ENCODE data around the gene UGP2. TPM values are rescaled to one million over a fixed set of nuclear protein-coding genes. Genes with fewer than 3 reads are reported as not detected.
"Not testable (repeated sequence)": the region's sequence is repeated elsewhere in the genome, so short reads cannot be mapped to it uniquely, and the experiment has no call there.

The UGP2 gene
- total RNA-seq (100 to 1,000 TPM in 1 of 2 donors, 10 to 100 TPM in 1; 90.0 to 147 TPM), polyA plus RNA-seq (ENCODE audit: insufficient read length in 2 of 2) (100 to 1,000 TPM; 124 to 148 TPM)
- long read RNA-seq, donor 1, transcript UGP2-201 (10 exons, 2,338 nt) = minor isoform, 8 of 61 reads
- long read RNA-seq, donor 1, transcript UGP2-202 (10 exons, 2,136 nt) = major isoform, 30 of 61 reads
- long read RNA-seq, donor 1, partial matches to known transcripts = 19 of 61 reads
- long read RNA-seq, donor 1, other reads (novel, unspliced or antisense) = 0 of 61 reads
- long read RNA-seq, donor 2, partial matches to known transcripts = 0 of 5 reads
- long read RNA-seq, donor 2, other reads (novel, unspliced or antisense) = 0 of 5 reads
- long read RNA-seq, donor 3, transcript UGP2-202 (10 exons, 2,136 nt) = major isoform, 9 of 14 reads
- long read RNA-seq, donor 3, partial matches to known transcripts = 0 of 14 reads
- long read RNA-seq, donor 3, other reads (novel, unspliced or antisense) = 0 of 14 reads
- long read RNA-seq, donor 4, transcript UGP2-201 (10 exons, 2,338 nt) = minor isoform, 6 of 39 reads
- long read RNA-seq, donor 4, transcript UGP2-202 (10 exons, 2,136 nt) = major isoform, 25 of 39 reads
- long read RNA-seq, donor 4, partial matches to known transcripts = 8 of 39 reads
- long read RNA-seq, donor 4, other reads (novel, unspliced or antisense) = 0 of 39 reads

GRCh38 chr2:63841254-63842022, at the start of gene UGP2:
Gene UGP2, plus strand, starts transcription at chr2:63841896. Its CDS starts 290 bp downstream, at chr2:63842186.
- under 1% methylated on average over 53 of the region's 59 CpGs for WGBS (ENCODE audit: insufficient coverage)
- Histone ChIP-seq H3K36me3 (ENCODE audit: control insufficient read depth, insufficient read depth, low read length) (no peaks in the 10 kb centered on the region), H3K27ac (ENCODE audit: low read depth, low read length) (peak within 1 kb of the TSS; percentile 99), H3K4me3 (ENCODE audit: low read depth, low read length) (peak within 1 kb of the TSS; percentile 93), H3K27me3 (ENCODE audit: control insufficient read depth, insufficient read depth, low read length) (no peaks in the 10 kb centered on the region), H3K9me3 (ENCODE audit: control insufficient read depth, insufficient read depth, low read length) (no peaks in the 10 kb centered on the region), H3K4me1 (ENCODE audit: control insufficient read depth, insufficient read depth, low read length) (peaks cover 4% of the 10 kb centered on the region)
- DNase-seq (ENCODE audit: low read depth in 4 of 6, low spot score in 6 of 6) = peak in 5 of 6 donors; percentile 49 to 92 (median 73)

GRCh38 chr2:63792530-63792929, 49.2 kb upstream of the UGP2 start:
- Histone ChIP-seq H3K27ac (ENCODE audit: low read depth, low read length) (no peak overlapping the region), H3K4me1 (ENCODE audit: control insufficient read depth, insufficient read depth, low read length) (no peaks in the 10 kb centered on the region), H3K36me3 (ENCODE audit: control insufficient read depth, insufficient read depth, low read length) (no peaks in the 10 kb centered on the region), H3K4me3 (ENCODE audit: low read depth, low read length) (no peak overlapping the region), H3K27me3 (ENCODE audit: control insufficient read depth, insufficient read depth, low read length) (no peaks in the 10 kb centered on the region), H3K9me3 (ENCODE audit: control insufficient read depth, insufficient read depth, low read length) (no peaks in the 10 kb centered on the region)
- WGBS (ENCODE audit: insufficient coverage) = 100% methylated on average over 1 of the region's 1 CpG
- DNase-seq (ENCODE audit: low read depth in 4 of 6, low spot score in 6 of 6) = no peak

GRCh38 chr2:63796366-63796765, 45.3 kb upstream of the UGP2 start:
- no peaks in the 10 kb centered on the region for H3K4me1 ChIP-seq (ENCODE audit: control insufficient read depth, insufficient read depth, low read length)
- no peaks in the 10 kb centered on the region for H3K36me3 ChIP-seq (ENCODE audit: control insufficient read depth, insufficient read depth, low read length)
- H3K27me3 ChIP-seq (ENCODE audit: control insufficient read depth, insufficient read depth, low read length) = no peaks in the 10 kb centered on the region
- no peak for DNase-seq (ENCODE audit: low read depth in 4 of 6, low spot score in 6 of 6)
- no peak overlapping the region for H3K27ac ChIP-seq (ENCODE audit: low read depth, low read length)
- no peak overlapping the region for H3K4me3 ChIP-seq (ENCODE audit: low read depth, low read length)
- no peaks in the 10 kb centered on the region for H3K9me3 ChIP-seq (ENCODE audit: control insufficient read depth, insufficient read depth, low read length)
- 100% methylated on average over 1 of the region's 1 CpG for WGBS (ENCODE audit: insufficient coverage)

- 93% methylated on average over 3 of the region's 3 CpGs for WGBS (ENCODE audit: insufficient coverage)
- Histone ChIP-seq H3K36me3 (ENCODE audit: control insufficient read depth, insufficient read depth, low read length) (no peaks in the 10 kb centered on the region), H3K27ac (ENCODE audit: low read depth, low read length) (no peak overlapping the region), H3K27me3 (ENCODE audit: control insufficient read depth, insufficient read depth, low read length) (no peaks in the 10 kb centered on the region), H3K4me3 (ENCODE audit: low read depth, low read length) (no peak overlapping the region), H3K9me3 (ENCODE audit: control insufficient read depth, insufficient read depth, low read length) (no peaks in the 10 kb centered on the region), H3K4me1 (ENCODE audit: control insufficient read depth, insufficient read depth, low read length) (no peaks in the 10 kb centered on the region)
- DNase-seq (ENCODE audit: low read depth in 4 of 6, low spot score in 6 of 6) = no peak
Observed at GRCh38 chr2:63796796-63797195, 44.9 kb upstream of the UGP2 start.

GRCh38 chr2:63801455-63801854, 40.2 kb upstream of the UGP2 start:
- DNase-seq (ENCODE audit: low read depth in 4 of 6, low spot score in 6 of 6) = no peak
- Histone ChIP-seq H3K4me1 (ENCODE audit: control insufficient read depth, insufficient read depth, low read length) (no peaks in the 10 kb centered on the region), H3K27ac (ENCODE audit: low read depth, low read length) (no peak overlapping the region), H3K9me3 (ENCODE audit: control insufficient read depth, insufficient read depth, low read length) (peaks cover 1% of the 10 kb centered on the region), H3K4me3 (ENCODE audit: low read depth, low read length) (no peak overlapping the region), H3K27me3 (ENCODE audit: control insufficient read depth, insufficient read depth, low read length) (no peaks in the 10 kb centered on the region), H3K36me3 (ENCODE audit: control insufficient read depth, insufficient read depth, low read length) (no peaks in the 10 kb centered on the region)
- 97% methylated on average over 5 of the region's 6 CpGs for WGBS (ENCODE audit: insufficient coverage)

GRCh38 chr2:63805412-63805811, 36.3 kb upstream of the UGP2 start:
- no peak for DNase-seq (ENCODE audit: low read depth in 4 of 6, low spot score in 6 of 6)
- H3K36me3 ChIP-seq (ENCODE audit: control insufficient read depth, insufficient read depth, low read length) = no peaks in the 10 kb centered on the region
- H3K4me3 ChIP-seq (ENCODE audit: low read depth, low read length) = no peak overlapping the region
- H3K9me3 ChIP-seq (ENCODE audit: control insufficient read depth, insufficient read depth, low read length) = peaks cover 1% of the 10 kb centered on the region
- no peak overlapping the region for H3K27ac ChIP-seq (ENCODE audit: low read depth, low read length)
- H3K27me3 ChIP-seq (ENCODE audit: control insufficient read depth, insufficient read depth, low read length) = no peaks in the 10 kb centered on the region
- no peaks in the 10 kb centered on the region for H3K4me1 ChIP-seq (ENCODE audit: control insufficient read depth, insufficient read depth, low read length)

- WGBS (ENCODE audit: insufficient coverage) = no CpG with 5 or more reads among the region's 6 CpGs
- DNase-seq (ENCODE audit: low read depth in 4 of 6, low spot score in 6 of 6); H3K36me3 ChIP-seq (ENCODE audit: control insufficient read depth, insufficient read depth, low read length); H3K27me3 ChIP-seq (ENCODE audit: control insufficient read depth, insufficient read depth, low read length); H3K27ac ChIP-seq (ENCODE audit: low read depth, low read length); H3K4me3 ChIP-seq (ENCODE audit: low read depth, low read length); H3K9me3 ChIP-seq (ENCODE audit: control insufficient read depth, insufficient read depth, low read length); H3K4me1 ChIP-seq (ENCODE audit: control insufficient read depth, insufficient read depth, low read length): not testable (repeated sequence)
Observed at GRCh38 chr2:63808036-63808435, 33.7 kb upstream of the UGP2 start.

- H3K27ac ChIP-seq (ENCODE audit: low read depth, low read length); DNase-seq (ENCODE audit: low read depth in 4 of 6, low spot score in 6 of 6); H3K27me3 ChIP-seq (ENCODE audit: control insufficient read depth, insufficient read depth, low read length); H3K4me3 ChIP-seq (ENCODE audit: low read depth, low read length); H3K4me1 ChIP-seq (ENCODE audit: control insufficient read depth, insufficient read depth, low read length); H3K36me3 ChIP-seq (ENCODE audit: control insufficient read depth, insufficient read depth, low read length); H3K9me3 ChIP-seq (ENCODE audit: control insufficient read depth, insufficient read depth, low read length): not testable (repeated sequence)
- 93% methylated on average over 22 of the region's 29 CpGs for WGBS (ENCODE audit: insufficient coverage)
Observed at GRCh38 chr2:63808911-63809310, 32.8 kb upstream of the UGP2 start.

- Histone ChIP-seq H3K4me1 (ENCODE audit: control insufficient read depth, insufficient read depth, low read length) (no peaks in the 10 kb centered on the region), H3K36me3 (ENCODE audit: control insufficient read depth, insufficient read depth, low read length) (no peaks in the 10 kb centered on the region), H3K9me3 (ENCODE audit: control insufficient read depth, insufficient read depth, low read length) (no peaks in the 10 kb centered on the region), H3K4me3 (ENCODE audit: low read depth, low read length) (no peak overlapping the region), H3K27ac (ENCODE audit: low read depth, low read length) (no peak overlapping the region), H3K27me3 (ENCODE audit: control insufficient read depth, insufficient read depth, low read length) (no peaks in the 10 kb centered on the region)
- 100% methylated on average over 1 of the region's 3 CpGs for WGBS (ENCODE audit: insufficient coverage)
- DNase-seq (ENCODE audit: low read depth in 4 of 6, low spot score in 6 of 6) = no peak
Observed at GRCh38 chr2:63811063-63811462, 30.6 kb upstream of the UGP2 start.
